Upper lobe of left lung (tissue), 6 donors: ENCODE data around the gene KRI1. TPM values are rescaled to one million over a fixed set of nuclear protein-coding genes. Genes with fewer than 3 reads are reported as not detected.

Experiments
- ATAC-seq, 2 donors: fragments of 200-7000 bp; cut with Tn5 transposase; one replicate each; pipeline ENCODE4 v1.9.1; 2022; ENCODE audit warnings: mild to moderate bottlenecking in 2 of 2, moderate library complexity in 2 of 2; ENCODE audit not compliant: low FRiP score in 2 of 2
- DNase-seq, 2 donors: peaks; one replicate each; pipeline ENCODE4 v3.0.0-alpha.2; 2019 to 2020
- H3K27ac ChIP-seq, 4 donors: fragments of 200-600 bp; sonication (generic); one replicate each; pipeline ENCODE4 v1.5.1; 2016 to 2019
- H3K27me3 ChIP-seq, 4 donors: fragments of 200-600 bp; sonication (generic); one replicate each; pipeline ENCODE4 v1.5.1; 2017 to 2019
- H3K36me3 ChIP-seq, 4 donors: fragments of 200-600 bp; sonication (generic); one replicate each; pipeline ENCODE4 v1.5.1; 2016 to 2019
- H3K4me1 ChIP-seq, 4 donors: fragments of 200-600 bp; sonication (generic); one replicate each; pipeline ENCODE4 v1.5.1; 2018 to 2019
- H3K4me3 ChIP-seq, 4 donors: fragments of 200-600 bp; sonication (generic); one replicate each; pipeline ENCODE4 v1.5.1; 2017 to 2019; ENCODE audit warnings: mild to moderate bottlenecking in 2 of 4, moderate library complexity in 1 of 4
- H3K9me3 ChIP-seq, 4 donors: fragments of 200-600 bp; sonication (generic); one replicate each; pipeline ENCODE4 v1.5.1; 2018 to 2019
- EP300 ChIP-seq, 4 donors: sonication (generic); formaldehyde crosslinking; IDR thresholded peaks; one replicate each; pipeline ENCODE4 v1.5.1; 2017; ENCODE audit warnings: antibody characterized with exemption in 4 of 4, control low read depth in 2 of 4
- POLR2A ChIP-seq, 4 donors: fragments of 450-650 bp; IDR thresholded peaks; one replicate each; pipeline ENCODE4 v1.5.1; 2016 to 2017; ENCODE audit warnings: antibody characterized with exemption in 4 of 4, mild to moderate bottlenecking in 2 of 4
- POLR2AphosphoS5 ChIP-seq, 2 donors: sonication (generic); formaldehyde crosslinking; IDR thresholded peaks; one replicate each; pipeline ENCODE4 v1.5.1; 2017; ENCODE audit warnings: antibody characterized with exemption in 2 of 2
- WGBS, 2 donors: methylation state at CpG; one replicate each; pipeline ENCODE4 v1.1.5; 2017 to 2018; 5-methylcytosine and 5-hydroxymethylcytosine counted together
- total RNA-seq, 6 donors: library from RNA; depleted of rRNA in 4 of 6; stranded (reverse); fragments of >200 nt in 4 of 6; gene quantifications; one replicate each; pipeline versions ENCODE4 v1.1.0 to v1.2.1, GENCODE V29; 2016 to 2021
- TF ChIP-seq, protein P1 (sequence below), 6 experiments: fragments of 450-650 bp in 4 of 6; fragments of 200-600 bp in 2 of 6; sonication (generic) in 2 of 6; IDR thresholded peaks; one replicate each; pipeline ENCODE4 v1.5.1; 2016 to 2019; ENCODE audit warnings: antibody characterized with exemption in 6 of 6
- donor health status: DM: no; HTN: no; CAD: no; lungs with moderate emphysema.
- donor health status: DM: no; HTN: yes; CAD: no; lungs with severe emphysema.

Gene KRI1
- total RNA-seq, 6 donors from 2014 or later = 13.1 to 74.4 (median 24.5) TPM

DNA sequence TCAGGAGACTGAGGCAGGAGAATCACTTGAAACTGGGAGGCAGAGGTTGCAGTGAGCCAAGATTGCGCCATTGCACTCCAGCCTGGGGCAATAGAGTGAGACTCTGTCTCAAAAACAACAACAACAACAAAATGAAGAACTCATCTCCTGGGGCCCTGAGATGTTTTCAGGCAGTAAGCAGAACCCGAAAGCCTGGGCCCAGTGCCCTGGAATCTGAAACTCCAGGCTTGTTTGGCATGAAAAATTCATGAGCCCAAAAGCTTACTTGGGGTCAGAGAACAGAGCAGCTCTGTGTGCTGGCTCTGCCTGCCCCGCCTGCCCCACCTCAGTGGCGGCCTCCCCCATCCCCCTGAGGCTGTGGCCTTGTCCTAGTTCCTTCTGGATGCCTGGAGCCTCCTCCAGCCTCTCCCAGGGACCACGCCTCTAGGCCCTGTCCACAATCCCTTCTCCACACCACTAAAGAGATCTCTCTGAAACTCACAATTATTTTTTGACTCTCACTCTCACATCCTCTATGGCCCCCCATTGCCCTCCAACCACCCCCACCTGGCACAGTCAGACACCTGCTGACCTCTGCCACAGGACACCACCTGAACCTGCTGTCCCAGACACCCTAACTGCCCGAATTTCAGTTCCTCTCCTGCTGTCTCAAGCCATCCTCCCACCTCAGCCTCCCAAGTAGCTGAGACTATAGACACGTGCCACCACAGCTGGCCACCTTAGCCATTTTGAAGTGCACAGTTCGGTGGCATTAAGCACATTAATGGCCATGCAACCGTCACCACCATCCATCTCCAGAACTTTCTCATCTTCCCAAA, 28.2 kb upstream of the KRI1 start:
- Histone ChIP-seq H3K27ac (peak overlapping the region in 3 of 4 donors; percentile 67 to 81 (median 77)), H3K9me3 (no peaks in the 10 kb centered on the region), H3K4me1 (peaks cover 0 to 56% (median 25%) of the 10 kb centered on the region in 4 donors), H3K36me3 (no peaks in the 10 kb centered on the region), H3K4me3 (no peak overlapping the region), H3K27me3 (no peaks in the 10 kb centered on the region)
- WGBS, 2 donors = 80 to 84% methylated on average over 8 to 9 of the region's 9 CpGs
- TF ChIP-seq EP300 (IDR thresholded peaks at IDR 0.05) (no peak), POLR2AphosphoS5 (IDR thresholded peaks at IDR 0.05) (no peak), POLR2A (IDR thresholded peaks at IDR 0.05) (no peak)
- TF ChIP-seq, protein P1, sequence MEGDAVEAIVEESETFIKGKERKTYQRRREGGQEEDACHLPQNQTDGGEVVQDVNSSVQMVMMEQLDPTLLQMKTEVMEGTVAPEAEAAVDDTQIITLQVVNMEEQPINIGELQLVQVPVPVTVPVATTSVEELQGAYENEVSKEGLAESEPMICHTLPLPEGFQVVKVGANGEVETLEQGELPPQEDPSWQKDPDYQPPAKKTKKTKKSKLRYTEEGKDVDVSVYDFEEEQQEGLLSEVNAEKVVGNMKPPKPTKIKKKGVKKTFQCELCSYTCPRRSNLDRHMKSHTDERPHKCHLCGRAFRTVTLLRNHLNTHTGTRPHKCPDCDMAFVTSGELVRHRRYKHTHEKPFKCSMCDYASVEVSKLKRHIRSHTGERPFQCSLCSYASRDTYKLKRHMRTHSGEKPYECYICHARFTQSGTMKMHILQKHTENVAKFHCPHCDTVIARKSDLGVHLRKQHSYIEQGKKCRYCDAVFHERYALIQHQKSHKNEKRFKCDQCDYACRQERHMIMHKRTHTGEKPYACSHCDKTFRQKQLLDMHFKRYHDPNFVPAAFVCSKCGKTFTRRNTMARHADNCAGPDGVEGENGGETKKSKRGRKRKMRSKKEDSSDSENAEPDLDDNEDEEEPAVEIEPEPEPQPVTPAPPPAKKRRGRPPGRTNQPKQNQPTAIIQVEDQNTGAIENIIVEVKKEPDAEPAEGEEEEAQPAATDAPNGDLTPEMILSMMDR (IDR thresholded peaks at IDR 0.05) = no peak
- ATAC-seq (peak in 1 of 2 donors; percentile 44), DNase-seq (peak in 1 of 2 donors; percentile 57)

DNA sequence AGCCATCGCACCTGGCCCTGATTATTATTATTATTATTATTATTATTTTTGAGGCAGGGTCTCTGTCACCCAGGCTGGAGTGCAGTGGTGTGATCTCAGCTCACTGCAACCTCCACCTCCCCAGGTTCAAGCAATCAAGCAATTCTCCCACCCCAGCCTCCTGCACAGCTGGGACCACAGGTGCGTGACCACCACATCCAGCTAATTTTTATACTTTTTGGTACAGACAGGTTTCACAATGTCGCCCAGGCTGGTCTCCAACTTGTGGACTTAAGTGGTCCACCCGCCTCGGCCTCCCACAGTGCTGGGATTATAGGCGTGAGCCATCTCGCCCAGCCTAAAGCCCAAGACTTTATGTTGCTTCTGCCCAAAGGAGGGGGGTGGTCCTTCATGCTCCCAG, 27.3 kb upstream of the KRI1 start:
- no peak overlapping the region for H3K4me3 ChIP-seq
- no peak for DNase-seq
- no peaks in the 10 kb centered on the region for H3K9me3 ChIP-seq
- no peak for TF ChIP-seq POLR2AphosphoS5 (IDR thresholded peaks at IDR 0.05)
- TF ChIP-seq, protein P1 (IDR thresholded peaks at IDR 0.05) = no peak
- no peak for TF ChIP-seq EP300 (IDR thresholded peaks at IDR 0.05)
- TF ChIP-seq POLR2A (IDR thresholded peaks at IDR 0.05) = no peak
- peaks cover 0 to 56% (median 25%) of the 10 kb centered on the region in 4 donors for H3K4me1 ChIP-seq
- no peak for ATAC-seq
- H3K27ac ChIP-seq = peak overlapping the region in 3 of 4 donors; percentile 67 to 81 (median 77)
- WGBS, 2 donors = 85 to 95% methylated on average over 6 to 7 of the region's 7 CpGs
- H3K36me3 ChIP-seq = no peaks in the 10 kb centered on the region
- no peaks in the 10 kb centered on the region for H3K27me3 ChIP-seq

DNA sequence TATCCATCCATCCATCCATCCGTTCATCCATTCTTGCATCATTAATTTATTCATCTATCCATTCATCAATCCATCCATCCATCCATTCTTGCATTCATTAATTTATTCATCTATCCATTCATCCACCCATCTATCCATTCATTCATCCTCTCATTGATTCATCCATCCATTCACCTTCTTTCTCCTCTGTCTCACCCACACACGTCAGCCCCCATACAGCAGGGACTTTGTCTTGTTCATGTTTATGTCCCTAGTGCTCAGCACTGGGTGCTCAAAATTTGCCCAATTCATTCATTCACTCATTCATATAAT, 22.0 kb upstream of the KRI1 start:
- 92 to 98% methylated on average over 2 of the region's 2 CpGs for WGBS, 2 donors
- H3K36me3 ChIP-seq = no peaks in the 10 kb centered on the region
- DNase-seq (no peak), ATAC-seq (no peak)
- peaks cover 0 to 20% (median 2%) of the 10 kb centered on the region in 4 donors for H3K4me1 ChIP-seq
- no peak overlapping the region for H3K27ac ChIP-seq
- H3K9me3 ChIP-seq = no peaks in the 10 kb centered on the region
- TF ChIP-seq POLR2AphosphoS5 (IDR thresholded peaks at IDR 0.05) (no peak), EP300 (IDR thresholded peaks at IDR 0.05) (no peak), POLR2A (IDR thresholded peaks at IDR 0.05) (no peak)
- TF ChIP-seq, protein P1 (IDR thresholded peaks at IDR 0.05) = no peak
- no peak overlapping the region for H3K4me3 ChIP-seq
- no peaks in the 10 kb centered on the region for H3K27me3 ChIP-seq

DNA sequence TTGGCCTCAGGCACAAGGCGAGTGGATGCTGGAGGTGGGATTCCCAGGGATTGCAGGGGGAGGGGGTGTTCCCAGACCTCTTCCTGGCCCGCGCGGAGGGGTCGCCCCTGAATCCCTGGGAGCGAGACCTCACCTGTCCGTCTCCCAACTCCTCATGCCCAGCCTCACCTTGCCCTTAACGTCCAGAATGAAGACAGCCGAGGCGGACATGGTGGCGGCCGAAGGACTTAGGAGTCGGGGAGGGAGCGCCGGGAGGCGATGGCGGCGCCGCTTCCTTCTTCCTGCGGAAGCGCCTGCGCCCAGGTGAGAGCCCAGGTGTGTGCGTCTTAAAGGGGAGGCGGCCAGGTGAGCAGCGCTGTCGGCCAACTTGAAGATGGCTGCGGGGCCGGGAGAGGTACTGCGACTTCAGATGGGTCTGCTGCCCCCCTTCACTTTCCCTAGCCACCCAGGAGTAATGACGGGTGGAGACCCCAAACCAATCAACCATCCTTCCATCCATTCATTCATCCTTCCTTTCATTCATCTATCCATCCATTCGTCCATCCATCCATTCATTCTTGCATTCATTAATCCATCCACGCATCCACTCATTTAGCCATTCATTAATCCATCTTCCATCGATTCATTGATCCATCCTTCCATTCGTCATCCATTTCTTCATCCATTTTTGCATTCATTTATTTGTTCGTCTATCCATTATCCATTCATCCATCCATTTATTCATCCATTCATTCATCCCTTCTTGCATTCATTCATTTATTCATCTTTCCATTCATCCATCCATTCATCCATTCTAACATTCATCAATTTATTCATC, 21.4 kb upstream of the KRI1 start, which contains the start of gene AP1M2:
TSS of gene AP1M2 (minus strand) at position 291 of the 817 bp plus-strand sequence. CDS start at position 210, 81 bp downstream.
- peak; percentile 65 to 85 for DNase-seq
- TF ChIP-seq EP300 (IDR thresholded peaks at IDR 0.05) (no peak), POLR2AphosphoS5 (IDR thresholded peaks at IDR 0.05) (no peak), POLR2A (IDR thresholded peaks at IDR 0.05) (peak in 1 of 4 donors; percentile 29)
- TF ChIP-seq, protein P1 (IDR thresholded peaks at IDR 0.05) = peak in 1 of 6 experiments; percentile 16
- Histone ChIP-seq H3K4me1 (peaks cover 0 to 16% (median 2%) of the 10 kb centered on the region in 4 donors), H3K36me3 (no peaks in the 10 kb centered on the region), H3K4me3 (peak within 1 kb of the TSS in 3 of 4 donors; percentile 53 to 61 (median 61)), H3K9me3 (no peaks in the 10 kb centered on the region), H3K27me3 (no peaks in the 10 kb centered on the region), H3K27ac (peak within 1 kb of the TSS in 3 of 4 donors; percentile 26 to 63 (median 44))
- peak in 1 of 2 donors; percentile 81 for ATAC-seq
- 28 to 44% methylated on average over 23 to 28 of the region's 35 CpGs for WGBS, 2 donors
